OCI-LY3 (cell line): ENCODE data around the gene NOS1AP.

ENCODE experiments used
- EZH2phosphoT487 ChIP-seq: fragments of 200-600 bp; shearing (Covaris generic); IDR thresholded peaks from 2 replicates; pipeline ENCODE4 v1.6.1; 2018; ENCODE audit warnings: antibody characterized with exemption, mixed run types, low read depth
- TF ChIP-seq, protein P1 (sequence below): fragments of 200-600, 300-600 bp; sonication (generic); IDR thresholded peaks from 2 replicates; pipeline ENCODE4 v1.5.1; 2014; ENCODE audit warnings: antibody characterized with exemption, low read length, low read depth

GRCh38 chr1:162222730-162223129 lies 153.2 kb downstream of the NOS1AP start:
- TF ChIP-seq, protein P1, sequence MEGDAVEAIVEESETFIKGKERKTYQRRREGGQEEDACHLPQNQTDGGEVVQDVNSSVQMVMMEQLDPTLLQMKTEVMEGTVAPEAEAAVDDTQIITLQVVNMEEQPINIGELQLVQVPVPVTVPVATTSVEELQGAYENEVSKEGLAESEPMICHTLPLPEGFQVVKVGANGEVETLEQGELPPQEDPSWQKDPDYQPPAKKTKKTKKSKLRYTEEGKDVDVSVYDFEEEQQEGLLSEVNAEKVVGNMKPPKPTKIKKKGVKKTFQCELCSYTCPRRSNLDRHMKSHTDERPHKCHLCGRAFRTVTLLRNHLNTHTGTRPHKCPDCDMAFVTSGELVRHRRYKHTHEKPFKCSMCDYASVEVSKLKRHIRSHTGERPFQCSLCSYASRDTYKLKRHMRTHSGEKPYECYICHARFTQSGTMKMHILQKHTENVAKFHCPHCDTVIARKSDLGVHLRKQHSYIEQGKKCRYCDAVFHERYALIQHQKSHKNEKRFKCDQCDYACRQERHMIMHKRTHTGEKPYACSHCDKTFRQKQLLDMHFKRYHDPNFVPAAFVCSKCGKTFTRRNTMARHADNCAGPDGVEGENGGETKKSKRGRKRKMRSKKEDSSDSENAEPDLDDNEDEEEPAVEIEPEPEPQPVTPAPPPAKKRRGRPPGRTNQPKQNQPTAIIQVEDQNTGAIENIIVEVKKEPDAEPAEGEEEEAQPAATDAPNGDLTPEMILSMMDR, result no peak
- no peak for TF ChIP-seq EZH2phosphoT487
